ENCODE results near the gene SGPP2.

The SGPP2 gene

DNA sequence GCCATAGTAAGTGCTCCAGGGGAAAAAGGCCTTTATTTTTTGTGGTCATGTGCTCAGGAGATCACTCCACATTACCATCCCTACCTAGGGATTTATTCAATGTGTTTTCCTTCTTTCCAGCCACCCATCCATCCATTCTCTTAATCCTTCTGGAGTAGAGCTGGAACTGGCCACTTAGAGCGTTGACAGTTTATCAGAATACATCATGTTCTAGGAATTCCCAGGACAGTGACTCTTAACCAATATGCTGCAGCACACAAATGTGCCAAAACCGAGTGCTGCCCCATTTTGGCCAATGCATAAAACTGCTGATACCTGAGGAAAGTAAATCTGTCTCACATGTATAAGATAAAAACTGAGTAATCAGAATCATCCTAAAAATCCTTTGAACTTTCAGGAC, 167.8 kb downstream of the SGPP2 start:
- no peak for DNase-seq

DNA sequence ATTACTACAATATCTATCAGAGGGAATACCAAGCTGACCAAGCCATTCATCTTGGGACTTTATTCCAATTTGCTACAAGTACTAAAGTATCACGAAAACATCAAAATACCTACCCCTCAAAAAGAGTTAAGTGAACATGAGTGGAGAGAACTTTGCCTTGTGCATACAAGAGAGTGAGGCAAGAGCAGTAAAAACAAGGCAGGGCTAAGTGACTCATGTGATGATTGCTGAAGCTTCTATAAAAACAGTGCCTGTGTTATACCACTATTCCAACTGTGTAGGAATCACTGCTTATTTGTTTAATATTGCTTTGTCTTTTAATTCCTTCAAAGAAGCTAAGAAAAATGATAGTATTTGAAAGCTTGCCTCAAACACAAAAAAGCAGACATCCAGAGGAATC, 170.3 kb downstream of the SGPP2 start:
- no peak for DNase-seq

GRCh38 chr2:222595581-222595980, 171.2 kb downstream of the SGPP2 start:
- no peak for DNase-seq

GRCh38 chr2:222598611-222599010, 174.3 kb downstream of the SGPP2 start:
- DNase-seq, result no peak

- no peak for DNase-seq
These were observed 179.2 kb downstream of the SGPP2 start for GRCh38 chr2:222603501-222603900.

DNA sequence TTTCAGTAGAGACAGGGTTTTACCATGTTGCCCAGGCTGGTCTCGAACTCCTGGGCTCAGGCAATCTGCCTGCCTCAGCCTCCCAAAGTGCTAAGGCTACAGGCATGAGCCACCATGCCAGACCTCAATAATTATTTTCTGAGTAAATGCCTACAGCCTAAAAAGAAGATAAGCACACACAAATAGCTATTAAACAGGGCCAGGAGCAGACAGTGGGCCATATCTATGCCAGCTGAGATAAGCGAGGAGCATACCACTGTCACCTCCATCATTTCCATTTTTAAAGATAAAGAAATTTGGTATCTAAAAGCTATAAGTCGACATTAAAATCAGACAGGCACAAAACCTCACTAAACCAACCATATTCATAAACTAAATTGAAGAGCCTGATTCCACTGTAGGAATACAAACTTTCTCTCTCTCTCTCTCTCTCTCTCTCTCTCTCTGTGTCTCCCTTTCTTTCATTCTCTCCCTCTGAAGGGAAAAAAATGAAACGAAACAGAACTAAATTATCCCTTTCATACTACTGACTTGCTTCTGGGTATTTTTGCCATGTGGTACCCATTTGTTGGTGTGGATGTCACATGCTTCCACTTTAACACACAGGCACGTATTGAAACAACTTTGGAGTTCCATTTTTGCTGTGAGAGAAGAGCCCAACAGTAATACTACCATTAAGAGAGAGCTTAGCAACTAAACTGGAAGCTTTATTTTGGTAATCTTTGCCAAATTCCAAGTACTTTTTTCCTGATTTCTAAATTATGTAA, 180.6 kb downstream of the SGPP2 start:
- no peak for DNase-seq

GRCh38 chr2:222606306-222606705, 182.0 kb downstream of the SGPP2 start:
- no peak for DNase-seq

GRCh38 chr2:222608081-222608480, 183.7 kb downstream of the SGPP2 start:
- no peak for DNase-seq

- DNase-seq, result no peak
These were observed 185.0 kb downstream of the SGPP2 start for GRCh38 chr2:222609381-222609780.
